ENCODE data around the gene STUB1. TPM values are rescaled to one million over a fixed set of nuclear protein-coding genes. Genes with fewer than 3 reads are reported as not detected.
"Not testable (repeated sequence)": the region's sequence is repeated elsewhere in the genome, so short reads cannot be mapped to it uniquely, and the experiment has no call there.

The STUB1 gene
- total RNA-seq, 2 experiments from 2014 or later = 57.1 to 61.7 TPM

- Mint-ChIP-seq H3K4me3 (no peak overlapping the region), H3K27me3 (no peaks in the 10 kb centered on the region), H3K9me3 (no peaks in the 10 kb centered on the region), H3K36me3 (ENCODE audit: low read depth) (peaks cover 21% of the 10 kb centered on the region), H3K27ac (no peak overlapping the region), H3K4me1 (ENCODE audit: low read depth) (peaks cover 52% of the 10 kb centered on the region)
- no peak for ATAC-seq
- no peak for TF ChIP-seq CTCF (IDR thresholded peaks at IDR 0.05)
- POLR2A ChIA-PET = interaction anchor here (1.1 to 1.3 kb wide), 2 partner anchors 20 to 39 kb away, joined by 3 read pairs; no protein-coding TSS in a partner anchor
- no peak for DNase-seq
- CTCF ChIA-PET = interaction anchor here (0.5 to 1.2 kb wide), 3 partner anchors 9 to 54 kb away, joined by 3 read pairs; partner anchors contain the start of genes CIAO3 and RHBDL1
- intact Hi-C loops (cut with micrococcal nuclease) = no loop called here
Measured at GRCh38 chr16:686459-687260, 6.5 kb downstream of the STUB1 start.

GRCh38 chr16:687499-687898 lies 7.3 kb downstream of the STUB1 start:
- H3K9me3 Mint-ChIP-seq = no peaks in the 10 kb centered on the region
- DNase-seq (no peak), ATAC-seq (no peak)
- H3K27me3 Mint-ChIP-seq = no peaks in the 10 kb centered on the region
- no peak overlapping the region for H3K27ac Mint-ChIP-seq
- no peak overlapping the region for H3K4me3 Mint-ChIP-seq
- peaks cover 15% of the 10 kb centered on the region for H3K36me3 Mint-ChIP-seq (ENCODE audit: low read depth)
- ChIA-PET POLR2A (interaction anchor here (1.1 kb wide), 1 partner anchor 19 kb away, joined by 3 read pairs; no protein-coding TSS in a partner anchor), CTCF (interaction anchor here (1.0 to 1.1 kb wide), 2 partner anchors 33 to 98 kb away, joined by 3 read pairs; no protein-coding TSS in a partner anchor)
- intact Hi-C loops (cut with micrococcal nuclease) = no loop called here
- no peak for TF ChIP-seq CTCF (IDR thresholded peaks at IDR 0.05)
- peaks cover 45% of the 10 kb centered on the region for H3K4me1 Mint-ChIP-seq (ENCODE audit: low read depth)

- Mint-ChIP-seq H3K4me3 (peak overlapping the region; percentile 86), H3K27me3 (no peaks in the 10 kb centered on the region), H3K36me3 (ENCODE audit: low read depth) (peaks cover 6% of the 10 kb centered on the region), H3K4me1 (ENCODE audit: low read depth) (peaks cover 35% of the 10 kb centered on the region), H3K27ac (peak overlapping the region; percentile 81), H3K9me3 (no peaks in the 10 kb centered on the region)
- TF ChIP-seq CTCF (IDR thresholded peaks at IDR 0.05) = no peak
- ATAC-seq (no peak), DNase-seq (no peak)
- intact Hi-C loops (cut with micrococcal nuclease) = no loop called here
- POLR2A ChIA-PET = interaction anchor here (0.9 to 3.3 kb wide), 9 partner anchors 8 to 98 kb away, joined by 3 to 16 read pairs (median 5); partner anchors contain the start of genes RHBDL1 and STUB1
- CTCF ChIA-PET = interaction anchor here (1.0 to 1.2 kb wide), 4 partner anchors 21 to 96 kb away, joined by 3 read pairs; partner anchors contain the start of gene RHOT2
Measured at GRCh38 chr16:689175-689897, 9.1 kb downstream of the STUB1 start.

GRCh38 chr16:691242-691641 lies 11.0 kb downstream of the STUB1 start:
- H3K9me3 Mint-ChIP-seq; H3K36me3 Mint-ChIP-seq (ENCODE audit: low read depth); H3K27me3 Mint-ChIP-seq; POLR2A ChIA-PET; CTCF ChIA-PET; intact Hi-C loops (cut with micrococcal nuclease); DNase-seq; ATAC-seq: not testable (repeated sequence)
- Mint-ChIP-seq H3K4me3 (peak overlapping the region; percentile 86), H3K27ac (peak overlapping the region; percentile 81), H3K4me1 (ENCODE audit: low read depth) (peaks cover 30% of the 10 kb centered on the region)

GRCh38 chr16:692356-693108 lies 12.3 kb downstream of the STUB1 start:
- intact Hi-C loops (cut with micrococcal nuclease) = no loop called here
- no peak overlapping the region for H3K27ac Mint-ChIP-seq
- H3K9me3 Mint-ChIP-seq = no peaks in the 10 kb centered on the region
- ChIA-PET CTCF (interaction anchor here (1.0 kb wide), 1 partner anchor 20 kb away, joined by 3 read pairs; no protein-coding TSS in a partner anchor), POLR2A (interaction anchor here (0.8 to 1.5 kb wide), 4 partner anchors 8 to 33 kb away, joined by 3 to 5 read pairs (median 4); partner anchors contain the start of genes CCDC78 and JMJD8)
- H3K4me3 Mint-ChIP-seq = no peak overlapping the region
- H3K4me1 Mint-ChIP-seq (ENCODE audit: low read depth) = peaks cover 31% of the 10 kb centered on the region
- no peaks in the 10 kb centered on the region for H3K36me3 Mint-ChIP-seq (ENCODE audit: low read depth)
- DNase-seq (no peak), ATAC-seq (no peak)
- TF ChIP-seq CTCF (IDR thresholded peaks at IDR 0.05) = no peak
- H3K27me3 Mint-ChIP-seq = peaks cover 4% of the 10 kb centered on the region
